ENCODE results near the gene TMBIM1.
"Not testable (repeated sequence)": the region's sequence is repeated elsewhere in the genome, so short reads cannot be mapped to it uniquely, and the experiment has no call there.

Gene TMBIM1

GRCh38 chr2:218320704-218321336 is 28.5 kb upstream of the TMBIM1 start:
- H3K4me3 ChIP-seq (ENCODE audit: low read depth, low read length), result no peak overlapping the region
- no peak for DNase-seq (ENCODE audit: low read depth)

DNA sequence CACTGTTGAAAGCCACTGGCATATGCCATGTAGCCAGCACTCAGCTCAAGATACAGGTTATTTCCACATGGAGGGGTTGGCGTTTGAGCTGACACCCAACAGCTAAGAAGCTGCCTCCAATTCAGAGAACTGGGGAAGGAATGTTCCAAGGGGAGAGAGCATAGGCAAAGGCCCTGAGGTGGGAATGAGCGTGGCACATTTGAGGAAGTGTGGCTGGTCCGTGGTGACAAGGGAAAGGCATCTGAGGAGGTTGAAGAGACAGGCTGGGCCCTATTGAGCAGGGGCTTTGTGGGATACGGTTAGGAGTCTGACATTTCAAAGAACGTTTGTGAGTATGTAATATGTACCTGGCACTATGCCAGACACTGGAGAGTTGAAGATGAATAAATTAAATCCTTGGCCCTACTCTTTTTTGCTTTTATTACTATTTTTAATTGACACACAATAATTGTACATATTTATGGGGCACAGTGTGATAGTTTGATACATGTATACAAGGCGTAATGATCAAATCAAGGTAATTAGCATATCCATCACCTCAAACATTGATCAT is 27.6 kb upstream of the TMBIM1 start:
- no peak for DNase-seq (ENCODE audit: low read depth)

DNA sequence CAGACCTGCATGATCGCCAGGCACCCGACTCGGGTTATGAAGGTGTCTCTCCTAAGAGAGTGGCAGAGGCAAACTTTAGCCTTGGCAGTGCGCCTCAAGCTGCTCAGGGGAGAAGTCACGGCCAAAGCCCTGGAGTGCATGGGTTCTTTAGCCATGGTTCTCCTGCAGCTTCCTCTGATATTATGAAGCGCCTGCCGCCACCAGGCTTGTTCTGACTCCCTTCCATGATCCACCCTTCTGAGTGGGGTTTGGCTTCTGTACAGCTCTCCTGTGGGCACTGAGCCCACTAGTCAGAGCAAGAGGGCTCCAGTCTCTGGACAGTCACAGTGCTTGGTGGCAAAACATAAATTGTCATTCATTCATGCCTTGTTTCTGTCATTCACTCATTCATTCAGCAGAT is 25.9 kb upstream of the TMBIM1 start:
- H3K4me3 ChIP-seq (ENCODE audit: low read depth, low read length), result no peak overlapping the region
- no peak for DNase-seq (ENCODE audit: low read depth)

More for the DNA sequence above, 27.6 kb upstream of the TMBIM1 start:
- H3K4me3 ChIP-seq (ENCODE audit: low read depth, low read length), result no peak overlapping the region

GRCh38 chr2:218317835-218318234 is 25.5 kb upstream of the TMBIM1 start:
- no peak overlapping the region for H3K4me3 ChIP-seq (ENCODE audit: low read depth, low read length)
- no peak for DNase-seq (ENCODE audit: low read depth)

GRCh38 chr2:218317303-218317630 is 25.0 kb upstream of the TMBIM1 start:
- no peak for DNase-seq (ENCODE audit: low read depth)

GRCh38 chr2:218315397-218315796 is 23.1 kb upstream of the TMBIM1 start:
- H3K4me3 ChIP-seq (ENCODE audit: low read depth, low read length), result no peak overlapping the region
- no peak for DNase-seq (ENCODE audit: low read depth)

More at GRCh38 chr2:218317303-218317630, 25.0 kb upstream of the TMBIM1 start:
- no peak overlapping the region for H3K4me3 ChIP-seq (ENCODE audit: low read depth, low read length)

DNA sequence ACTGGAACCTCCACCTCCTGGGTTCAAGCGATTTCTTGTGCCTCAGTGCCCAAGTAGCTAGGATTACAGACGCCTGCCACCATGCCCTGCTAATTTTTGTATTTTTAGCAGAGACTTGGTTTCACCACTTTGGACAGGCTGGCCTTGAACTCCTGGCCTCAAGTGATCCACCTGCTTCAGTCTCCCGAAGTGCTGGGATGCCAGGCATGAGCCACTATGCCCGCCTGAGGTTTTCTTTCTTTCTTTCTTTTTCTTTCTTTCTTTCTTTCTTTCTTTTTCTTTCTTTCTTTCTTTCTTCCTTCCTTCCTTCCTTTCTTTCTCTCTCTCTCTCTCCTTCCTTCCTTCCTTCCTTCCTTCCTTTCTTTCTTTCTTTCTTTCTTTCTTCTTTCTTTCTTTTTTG is 22.5 kb upstream of the TMBIM1 start:
- DNase-seq (ENCODE audit: low read depth); H3K4me3 ChIP-seq (ENCODE audit: low read depth, low read length): not testable (repeated sequence)

GRCh38 chr2:218313356-218313755 is 21.1 kb upstream of the TMBIM1 start:
- no peak for DNase-seq (ENCODE audit: low read depth)
- H3K4me3 ChIP-seq (ENCODE audit: low read depth, low read length), result no peak overlapping the region

GRCh38 chr2:218312267-218312756 is 20.0 kb upstream of the TMBIM1 start:
- no peak overlapping the region for H3K4me3 ChIP-seq (ENCODE audit: low read depth, low read length)
- no peak for DNase-seq (ENCODE audit: low read depth)

GRCh38 chr2:218311541-218312266 is 19.4 kb upstream of the TMBIM1 start:
- not testable (repeated sequence) for H3K4me3 ChIP-seq (ENCODE audit: low read depth, low read length); DNase-seq (ENCODE audit: low read depth)

- H3K4me3 ChIP-seq (ENCODE audit: low read depth, low read length), result no peak overlapping the region
- no peak for DNase-seq (ENCODE audit: low read depth)
Observed at GRCh38 chr2:218310853-218311540, 18.7 kb upstream of the TMBIM1 start.

DNA sequence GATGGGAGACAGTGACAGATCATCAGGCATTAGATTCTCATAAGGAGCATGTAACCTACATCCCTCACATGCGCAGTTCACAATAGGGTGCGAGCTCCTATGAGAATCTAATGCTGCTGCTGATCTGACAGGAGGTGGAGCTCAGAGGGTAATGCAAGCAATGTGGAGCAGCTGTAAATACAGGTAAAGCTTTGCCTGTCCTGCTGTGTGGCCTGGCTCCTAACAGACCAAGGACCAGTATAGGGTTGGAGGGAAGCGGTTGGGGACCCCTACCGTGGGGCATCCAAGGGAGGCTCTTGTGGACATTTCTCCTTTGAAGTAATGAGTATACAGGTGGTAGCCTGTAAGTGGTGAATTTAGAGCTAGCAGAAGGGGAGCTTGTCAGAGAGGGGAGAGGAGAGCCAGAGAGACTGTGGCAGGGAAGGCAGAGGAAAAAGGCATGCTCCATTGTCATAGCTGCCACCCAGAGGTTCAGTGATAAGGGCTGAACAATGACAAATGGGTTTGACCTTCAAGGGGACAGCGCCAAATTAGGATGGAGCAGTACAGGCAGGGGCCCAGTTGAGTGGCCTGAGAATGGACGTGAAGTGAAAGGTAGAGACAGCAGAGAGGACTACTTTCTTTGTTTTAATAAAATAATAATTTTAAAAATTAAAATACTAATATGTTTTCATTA is 15.2 kb upstream of the TMBIM1 start:
- no peak for DNase-seq (ENCODE audit: low read depth)
- H3K4me3 ChIP-seq (ENCODE audit: low read depth, low read length), result no peak overlapping the region

- no peak for DNase-seq (ENCODE audit: low read depth)
- H3K4me3 ChIP-seq (ENCODE audit: low read depth, low read length), result no peak overlapping the region
Observed at GRCh38 chr2:218306184-218306920, 14.0 kb upstream of the TMBIM1 start.

GRCh38 chr2:218305383-218305782 is 13.1 kb upstream of the TMBIM1 start:
- H3K4me3 ChIP-seq (ENCODE audit: low read depth, low read length), result no peak overlapping the region
- no peak for DNase-seq (ENCODE audit: low read depth)

DNA sequence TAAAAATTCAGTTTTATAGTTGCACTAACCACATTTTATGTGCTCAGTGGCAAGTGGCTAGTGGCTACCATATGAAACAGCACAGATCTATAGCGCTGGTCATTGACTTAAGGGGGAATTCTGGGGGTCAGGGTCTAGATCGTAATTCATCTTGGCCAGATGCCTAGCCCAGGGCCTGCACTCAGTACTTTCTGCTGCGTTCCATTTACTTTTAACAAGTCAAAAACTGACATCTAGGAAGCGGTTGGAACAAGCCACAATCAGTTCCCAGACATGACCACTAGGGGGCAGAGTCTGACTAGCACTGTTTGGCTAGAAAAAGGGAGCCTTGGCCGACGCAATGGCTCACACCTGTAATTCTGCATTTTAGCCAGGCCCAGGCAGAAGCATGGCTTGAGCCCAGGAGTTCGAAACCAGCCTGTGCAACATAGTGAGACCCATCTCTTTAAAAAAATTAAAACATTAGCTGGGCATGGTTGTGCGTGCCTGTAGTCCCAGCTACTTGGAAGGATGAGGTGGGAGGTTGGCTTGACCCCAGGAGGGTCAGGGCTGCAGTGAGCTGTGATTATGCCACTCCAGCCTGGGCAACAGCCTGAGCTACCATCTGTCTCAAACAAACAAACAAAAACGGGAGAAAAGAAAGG is 9.0 kb upstream of the TMBIM1 start:
- DNase-seq (ENCODE audit: low read depth), result no peak
- H3K4me3 ChIP-seq (ENCODE audit: low read depth, low read length), result no peak overlapping the region

DNA sequence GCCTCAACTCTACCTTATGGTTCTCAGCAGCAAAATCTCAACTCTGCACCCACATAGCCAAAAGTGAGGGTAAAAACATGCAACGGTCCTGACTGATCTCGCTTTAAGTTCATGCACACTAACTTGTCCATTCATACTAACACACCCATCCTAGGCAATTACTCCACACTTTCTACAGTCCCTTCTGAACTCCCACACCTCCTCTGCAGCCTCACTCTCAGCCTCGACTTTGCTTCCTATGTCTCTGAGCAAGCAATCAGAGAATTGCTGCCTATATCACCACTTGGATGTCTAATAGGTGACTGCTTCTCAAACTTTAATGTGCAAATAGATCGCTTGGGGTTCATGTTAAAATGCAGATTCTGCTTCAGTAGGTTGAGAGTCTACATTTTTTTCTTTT is 7.8 kb upstream of the TMBIM1 start:
- DNase-seq (ENCODE audit: low read depth), result no peak
- no peak overlapping the region for H3K4me3 ChIP-seq (ENCODE audit: low read depth, low read length)

GRCh38 chr2:218298314-218298875 is 6.1 kb upstream of the TMBIM1 start:
- H3K4me3 ChIP-seq (ENCODE audit: low read depth, low read length), result no peak overlapping the region
- no peak for DNase-seq (ENCODE audit: low read depth)

GRCh38 chr2:218296847-218297246 is 4.5 kb upstream of the TMBIM1 start:
- DNase-seq (ENCODE audit: low read depth), result no peak
- no peak overlapping the region for H3K4me3 ChIP-seq (ENCODE audit: low read depth, low read length)

All from skeletal muscle cell (primary cell).